Ascending aorta (tissue), 2 donors: ENCODE data around the gene TRABD. TPM values are rescaled to one million over a fixed set of nuclear protein-coding genes. Genes with fewer than 3 reads are reported as not detected.
"Not testable (repeated sequence)": the region's sequence is repeated elsewhere in the genome, so short reads cannot be mapped to it uniquely, and the experiment has no call there.

Experiments used
- DNase-seq, 2 donors: peaks; one replicate each; pipeline ENCODE4 v3.0.0-alpha.2; 2019; ENCODE audit warnings: low spot score in 2 of 2
- H3K27ac ChIP-seq, 2 donors: fragments of 200-600 bp; sonication (generic); one replicate each; pipeline ENCODE4 v1.5.1; 2016 to 2017; ENCODE audit warnings: mild to moderate bottlenecking in 1 of 2
- H3K27me3 ChIP-seq: fragments of 200-600 bp; sonication (generic); one replicate; pipeline ENCODE4 v1.5.1; 2017
- H3K36me3 ChIP-seq, 2 donors: fragments of 200-600 bp; sonication (generic); one replicate each; pipeline ENCODE4 v1.5.1; 2016
- H3K4me1 ChIP-seq, 2 donors: fragments of 200-600 bp; sonication (generic); one replicate each; pipeline ENCODE4 v1.5.1; 2016 to 2017; ENCODE audit warnings: mild to moderate bottlenecking in 1 of 2
- H3K4me3 ChIP-seq, 2 donors: fragments of 200-600 bp; sonication (generic); one replicate each; pipeline ENCODE4 v1.5.1; 2016 to 2017; ENCODE audit warnings: mild to moderate bottlenecking in 1 of 2
- H3K9me3 ChIP-seq, 2 donors: fragments of 200-600 bp; sonication (generic); one replicate each; pipeline ENCODE4 v1.5.1; 2016
- CTCF ChIP-seq, 3 experiments: fragments of 200-600 bp in 2 of 3; fragments of 450-650 bp in 1 of 3; sonication (generic) in 2 of 3; IDR thresholded peaks; one replicate each; pipeline ENCODE4 v1.5.1; 2016 to 2019; ENCODE audit warnings: antibody characterized with exemption in 3 of 3, mild to moderate bottlenecking in 1 of 3, moderate library complexity in 1 of 3
- intact Hi-C: fragments of 100-400 bp; cut with DNase I; formaldehyde crosslinking; loops from one replicate; pipeline ENCODE4 v1.15.1; 2023
- total RNA-seq: library from RNA; depleted of rRNA; stranded (reverse); fragments of >200 nt; gene quantifications from one replicate; pipeline ENCODE4 v1.1.0, GENCODE V29; 2016

TRABD gene
- total RNA-seq, 1 donor from 2014 or later: 91.4 TPM

- intact Hi-C loops: loop anchor here (5.0 kb wide), 4 partner anchors 40 to 350 kb away; partner anchors contain the start of genes LMF2, NCAPH2 and ZBED4
- Histone ChIP-seq H3K4me3 (peak overlapping the region; percentile 76 to 88), H3K36me3 (peaks cover 22 to 25% of the 10 kb centered on the region in 2 donors), H3K9me3 (no peaks in the 10 kb centered on the region), H3K27me3 (no peaks in the 10 kb centered on the region), H3K4me1 (peaks cover 13 to 14% of the 10 kb centered on the region in 2 donors), H3K27ac (no peak overlapping the region)
- DNase-seq: no peak
- TF ChIP-seq CTCF (IDR thresholded peaks at IDR 0.05): no peak
Measured at GRCh38 chr22:50202130-50202666, 16.5 kb downstream of the TRABD start.

GRCh38 chr22:50203288-50203687 is 17.6 kb downstream of the TRABD start:
- H3K4me1 ChIP-seq: peaks cover 13 to 14% of the 10 kb centered on the region in 2 donors
- no peak for TF ChIP-seq CTCF (IDR thresholded peaks at IDR 0.05)
- peaks cover 22 to 23% of the 10 kb centered on the region in 2 donors for H3K36me3 ChIP-seq
- no peak overlapping the region for H3K4me3 ChIP-seq
- H3K9me3 ChIP-seq: no peaks in the 10 kb centered on the region
- H3K27me3 ChIP-seq: no peaks in the 10 kb centered on the region
- H3K27ac ChIP-seq: no peak overlapping the region
- intact Hi-C loops: loop anchor here (5.0 kb wide), 4 partner anchors 39 to 351 kb away; partner anchors contain the start of genes LMF2, NCAPH2 and ZBED4
- no peak for DNase-seq

- H3K4me3 ChIP-seq: no peak overlapping the region
- intact Hi-C loops: loop anchor here (5.0 kb wide), 4 partner anchors 38 to 352 kb away; partner anchors contain the start of genes LMF2, NCAPH2 and ZBED4
- no peaks in the 10 kb centered on the region for H3K27me3 ChIP-seq
- peaks cover 26 to 31% of the 10 kb centered on the region in 2 donors for H3K36me3 ChIP-seq
- H3K27ac ChIP-seq: no peak overlapping the region
- no peak for DNase-seq
- peaks cover 13 to 14% of the 10 kb centered on the region in 2 donors for H3K4me1 ChIP-seq
- no peaks in the 10 kb centered on the region for H3K9me3 ChIP-seq
- no peak for TF ChIP-seq CTCF (IDR thresholded peaks at IDR 0.05)
Measured at GRCh38 chr22:50204571-50204970, 18.9 kb downstream of the TRABD start.

DNA sequence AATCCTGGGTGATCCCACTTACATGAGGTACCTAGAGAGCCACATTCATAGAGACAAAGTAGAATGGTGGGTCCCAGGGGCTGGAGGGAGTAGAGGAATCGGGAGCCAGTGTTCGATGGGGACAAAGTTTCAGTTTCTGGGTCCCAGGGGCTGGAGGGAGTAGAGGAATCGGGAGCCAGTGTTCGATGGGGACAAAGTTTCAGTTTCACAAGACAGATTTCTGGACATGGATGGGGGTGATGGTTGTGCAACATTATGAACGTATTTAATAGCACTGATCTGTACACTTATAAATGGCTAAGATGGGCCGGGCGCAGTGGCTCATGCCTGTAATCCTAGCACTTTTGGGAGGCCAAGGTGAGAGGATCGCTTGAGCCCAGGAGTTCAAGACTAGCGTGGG is 19.3 kb downstream of the TRABD start:
- intact Hi-C loops: loop anchor here (5.0 kb wide), 4 partner anchors 37 to 353 kb away; partner anchors contain the start of genes LMF2, NCAPH2 and ZBED4
- not testable (repeated sequence) for H3K4me3 ChIP-seq, DNase-seq, H3K9me3 ChIP-seq, H3K27ac ChIP-seq, H3K27me3 ChIP-seq, H3K4me1 ChIP-seq
- peaks cover 27 to 31% of the 10 kb centered on the region in 2 donors for H3K36me3 ChIP-seq

- DNase-seq: no peak
- Histone ChIP-seq H3K27me3 (no peaks in the 10 kb centered on the region), H3K4me1 (peaks cover 7 to 10% of the 10 kb centered on the region in 2 donors), H3K27ac (no peak overlapping the region), H3K36me3 (peaks cover 37 to 40% of the 10 kb centered on the region in 2 donors), H3K4me3 (no peak overlapping the region), H3K9me3 (no peaks in the 10 kb centered on the region)
- no peak for TF ChIP-seq CTCF (IDR thresholded peaks at IDR 0.05)
- intact Hi-C loops: no loop called here
Measured at GRCh38 chr22:50205781-50206569, 20.3 kb downstream of the TRABD start.

DNA sequence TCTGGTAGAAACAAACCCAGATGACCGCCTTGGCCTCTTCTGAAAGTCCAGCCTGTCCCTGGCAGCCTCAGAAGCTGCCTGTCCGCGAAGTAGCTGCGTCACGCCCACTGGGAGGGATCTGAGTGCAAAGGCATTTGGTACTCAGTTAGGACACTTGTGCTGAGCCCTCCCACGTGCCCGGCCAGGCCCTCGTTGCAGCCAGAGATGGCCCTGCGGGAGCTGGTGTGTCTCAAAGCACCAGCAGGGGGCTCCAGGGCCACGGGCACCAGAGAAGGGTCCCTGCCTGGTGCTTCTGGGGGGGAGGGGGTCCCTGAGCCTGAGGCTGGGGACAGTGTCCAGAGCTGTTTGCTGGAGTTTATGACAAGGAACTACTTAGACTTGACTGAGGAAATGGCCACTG is 20.9 kb downstream of the TRABD start:
- H3K27ac ChIP-seq: no peak overlapping the region
- TF ChIP-seq CTCF (IDR thresholded peaks at IDR 0.05): peak in 1 of 3 experiments; percentile 14
- H3K9me3 ChIP-seq: no peaks in the 10 kb centered on the region
- DNase-seq: no peak
- peaks cover 39 to 46% of the 10 kb centered on the region in 2 donors for H3K36me3 ChIP-seq
- H3K4me3 ChIP-seq: no peak overlapping the region
- H3K27me3 ChIP-seq: no peaks in the 10 kb centered on the region
- H3K4me1 ChIP-seq: peaks cover 6 to 7% of the 10 kb centered on the region in 2 donors
- intact Hi-C loops: no loop called here
